SJCRH30 (cell line): ENCODE results near the gene ATP6V1G1. TPM values are rescaled to one million over a fixed set of nuclear protein-coding genes. Genes with fewer than 3 reads are reported as not detected.
"Not testable (repeated sequence)": the region's sequence is repeated elsewhere in the genome, so short reads cannot be mapped to it uniquely, and the experiment has no call there.

Experiments
- DNase-seq, 2 experiments: peaks; one replicate each; pipeline ENCODE4 v3.0.0-alpha.2; 2015 to 2020
- H3K27ac ChIP-seq: fragments of 250-450 bp; sonication (Bioruptor Pico); 2 replicates; pipeline ENCODE4 v1.5.1; 2020; ENCODE audit warnings: mild to moderate bottlenecking, moderate library complexity
- H3K27me3 ChIP-seq: fragments of 250-450 bp; sonication (Bioruptor Pico); 2 replicates; pipeline ENCODE4 v1.5.1; 2020; ENCODE audit warnings: mild to moderate bottlenecking, moderate library complexity
- H3K36me3 ChIP-seq: fragments of 250-450 bp; sonication (Bioruptor Pico); 2 replicates; pipeline ENCODE4 v1.5.1; 2020; ENCODE audit warnings: mild to moderate bottlenecking, moderate library complexity
- H3K4me1 ChIP-seq: fragments of 250-450 bp; sonication (Bioruptor Pico); 2 replicates; pipeline ENCODE4 v1.5.1; 2020; ENCODE audit warnings: mild to moderate bottlenecking, moderate library complexity
- H3K4me3 ChIP-seq: fragments of 250-450 bp; sonication (Bioruptor Pico); 2 replicates; pipeline ENCODE4 v1.5.1; 2020; ENCODE audit warnings: mild to moderate bottlenecking, moderate library complexity
- H3K9me3 ChIP-seq: fragments of 250-450 bp; sonication (Bioruptor Pico); replicated peaks from 2 replicates; pipeline ENCODE4 v1.5.1; 2020; ENCODE audit warnings: mild to moderate bottlenecking, moderate library complexity
- total RNA-seq: library from RNA; depleted of rRNA; stranded (reverse); fragments of >200 nt; shearing (Covaris generic); gene quantifications from 2 replicates; pipeline ENCODE4 v1.2.3, GENCODE V29; 2014

ATP6V1G1 gene
- total RNA-seq, 1 experiment from 2014 or later, result 128 TPM

DNA sequence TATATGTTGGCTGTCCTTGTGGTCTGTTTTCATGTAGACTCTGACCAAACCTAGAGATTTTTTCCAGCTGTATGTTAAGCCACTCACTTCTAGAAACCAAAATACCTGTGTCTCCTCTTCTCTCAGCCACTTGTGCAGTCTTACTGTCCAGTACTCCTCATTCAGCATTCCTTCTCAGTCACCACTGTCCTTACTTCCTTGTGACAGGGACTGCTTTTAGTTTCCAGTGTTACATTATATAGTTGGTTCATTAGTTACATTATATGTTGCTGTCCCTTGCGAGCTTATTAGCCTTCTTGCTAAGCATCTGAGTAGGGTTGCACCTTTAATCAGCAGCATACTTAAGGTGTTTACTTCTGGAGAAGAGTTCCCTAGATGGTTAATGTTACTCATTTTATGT is 4.3 kb downstream of the ATP6V1G1 start:
- H3K27ac ChIP-seq, result no peak overlapping the region
- H3K27me3 ChIP-seq, result no peaks in the 10 kb centered on the region

DNA sequence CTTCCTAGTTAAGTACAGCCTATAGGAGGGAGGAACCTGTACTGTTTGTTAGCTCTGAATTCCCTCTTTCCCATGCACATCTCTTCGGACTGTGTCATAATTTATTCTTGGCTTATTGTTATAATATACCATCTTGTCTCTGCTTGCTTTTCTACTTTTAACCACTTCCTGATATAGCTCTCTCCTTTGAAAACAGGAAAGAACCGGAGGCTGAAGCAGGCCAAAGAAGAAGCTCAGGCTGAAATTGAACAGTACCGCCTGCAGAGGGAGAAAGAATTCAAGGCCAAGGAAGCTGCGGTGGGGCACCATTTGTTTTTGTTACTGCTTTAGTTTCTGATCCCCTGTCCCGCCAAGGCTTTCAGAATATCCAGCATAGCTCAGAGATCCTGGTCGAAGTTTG is 4.8 kb downstream of the ATP6V1G1 start:
- Histone ChIP-seq H3K4me1 (peaks cover 9% of the 10 kb centered on the region; the same call in 1 of the 2 replicates), H3K27ac (no peak overlapping the region), H3K27me3 (no peaks in the 10 kb centered on the region), H3K4me3 (no peak overlapping the region), H3K9me3 (no peaks in the 10 kb centered on the region), H3K36me3 (peaks cover 46% of the 10 kb centered on the region)
- no peak for DNase-seq

More for the DNA sequence above, 4.3 kb downstream of the ATP6V1G1 start:
- Histone ChIP-seq H3K9me3 (no peaks in the 10 kb centered on the region), H3K36me3 (peaks cover 43% of the 10 kb centered on the region), H3K4me1 (peaks cover 9% of the 10 kb centered on the region; the same call in 1 of the 2 replicates), H3K4me3 (no peak overlapping the region)
- no peak for DNase-seq

DNA sequence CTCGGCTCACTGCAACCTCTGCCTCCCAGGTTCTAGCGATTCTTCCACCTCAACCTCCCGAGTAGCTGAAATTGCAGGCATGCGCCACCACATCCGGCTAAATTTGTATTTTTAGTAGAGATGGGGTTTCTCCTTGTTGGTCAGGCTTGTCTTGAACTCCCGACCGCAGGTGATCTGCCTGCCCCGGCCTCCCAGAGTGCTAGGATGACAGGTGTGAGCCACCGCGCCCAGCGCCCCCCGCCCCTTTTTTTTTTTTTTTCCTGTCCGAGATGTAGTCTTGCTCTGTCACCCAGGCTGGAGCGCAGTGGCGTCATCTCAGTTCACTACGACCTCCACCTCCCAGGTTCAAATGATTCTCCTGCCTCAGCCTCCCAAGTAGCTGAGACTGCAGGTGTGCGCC is 6.6 kb downstream of the ATP6V1G1 start:
- H3K4me1 ChIP-seq, result peaks cover under 1% of the 10 kb centered on the region; the same call in 1 of the 2 replicates
- H3K4me3 ChIP-seq, result no peak overlapping the region
- H3K36me3 ChIP-seq, result peaks cover 60% of the 10 kb centered on the region
- no peak overlapping the region for H3K27ac ChIP-seq
- DNase-seq, result no peak
- H3K27me3 ChIP-seq, result no peaks in the 10 kb centered on the region
- H3K9me3 ChIP-seq, result no peaks in the 10 kb centered on the region

DNA sequence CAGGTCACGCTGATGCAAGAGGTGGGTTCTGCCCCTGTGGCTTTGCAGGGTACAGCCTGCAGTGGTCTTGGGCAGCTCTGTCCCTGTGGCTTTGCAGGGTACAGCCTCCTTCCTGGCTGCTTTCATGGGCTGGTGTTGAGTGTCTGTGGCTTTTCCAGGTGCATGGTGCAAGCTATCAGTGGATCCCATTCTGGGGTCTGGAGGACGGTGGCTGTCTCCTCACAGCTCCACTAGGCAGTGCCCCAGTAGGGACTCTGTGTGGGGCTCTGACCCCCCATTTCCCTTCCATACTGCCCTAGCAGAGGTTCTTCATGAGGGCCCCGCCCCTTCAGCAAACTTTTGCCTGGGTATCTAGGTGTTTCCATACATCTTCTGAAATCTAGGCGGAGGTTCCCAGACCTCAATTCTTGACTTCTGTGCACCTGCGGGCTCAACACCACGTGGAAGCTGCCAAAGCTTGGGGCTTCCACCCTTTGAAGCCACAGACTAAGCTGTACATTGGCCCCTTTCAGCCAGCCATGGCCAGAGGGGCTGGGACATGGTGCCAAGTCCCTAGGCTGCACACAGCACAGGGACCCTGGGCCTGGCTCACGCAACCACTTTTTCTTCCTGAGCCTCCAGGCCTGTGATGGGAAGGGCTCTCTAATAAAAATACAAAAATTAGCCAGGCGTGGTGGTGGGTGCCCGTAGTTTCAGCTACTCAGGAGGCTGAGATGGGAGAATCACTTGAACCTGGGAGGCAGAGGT is 13.1 kb downstream of the ATP6V1G1 start:
- H3K36me3 ChIP-seq, result peaks cover 48% of the 10 kb centered on the region
- H3K4me3 ChIP-seq, H3K4me1 ChIP-seq, H3K27ac ChIP-seq, DNase-seq, H3K9me3 ChIP-seq, H3K27me3 ChIP-seq: not testable (repeated sequence)

DNA sequence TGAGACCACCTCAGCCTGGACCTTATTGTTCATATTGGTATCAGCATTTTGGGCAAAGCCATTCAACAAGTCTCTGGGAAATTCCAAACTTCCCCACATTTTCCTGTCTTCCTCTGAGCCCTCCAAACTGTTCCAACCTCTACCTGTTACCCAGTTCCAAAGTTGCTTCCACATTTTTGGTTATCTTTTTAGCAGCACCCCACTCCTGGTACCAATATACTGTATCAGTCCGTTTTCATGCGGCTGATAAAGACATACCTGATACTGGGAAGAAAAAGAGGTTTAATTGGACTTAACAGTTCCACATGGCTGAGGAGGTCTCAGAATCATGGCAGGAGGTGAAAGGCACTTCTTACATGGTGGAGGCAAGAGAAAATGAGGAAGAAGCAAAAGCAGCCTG is 14.2 kb downstream of the ATP6V1G1 start:
- H3K4me3 ChIP-seq, H3K9me3 ChIP-seq, H3K4me1 ChIP-seq, H3K27ac ChIP-seq, DNase-seq, H3K27me3 ChIP-seq: not testable (repeated sequence)
- peaks cover 40% of the 10 kb centered on the region for H3K36me3 ChIP-seq

DNA sequence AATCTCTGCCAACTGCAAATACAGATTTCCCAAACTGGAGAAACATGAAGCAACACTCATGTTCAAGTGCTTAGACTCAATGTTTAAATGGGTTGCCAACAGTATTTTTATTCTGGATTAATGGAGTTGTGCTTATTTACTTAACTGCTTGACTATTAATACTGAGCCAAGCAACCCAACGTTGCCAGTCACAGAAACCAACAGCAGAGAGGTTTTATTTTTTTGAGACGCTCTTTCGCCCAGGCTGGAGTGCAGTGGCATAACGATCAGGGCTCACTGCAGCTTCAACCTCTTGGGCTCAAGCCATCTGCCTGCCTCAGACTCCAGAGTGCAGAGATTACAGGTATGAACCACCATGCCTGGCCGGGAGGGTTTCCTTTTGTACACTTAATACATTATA is 15.1 kb downstream of the ATP6V1G1 start:
- Histone ChIP-seq H3K27me3 (no peaks in the 10 kb centered on the region), H3K36me3 (peaks cover 34% of the 10 kb centered on the region), H3K27ac (no peak overlapping the region), H3K9me3 (no peaks in the 10 kb centered on the region; the same call in 1 of the 2 replicates), H3K4me1 (peaks cover 10% of the 10 kb centered on the region), H3K4me3 (no peak overlapping the region)
- DNase-seq, result no peak

DNA sequence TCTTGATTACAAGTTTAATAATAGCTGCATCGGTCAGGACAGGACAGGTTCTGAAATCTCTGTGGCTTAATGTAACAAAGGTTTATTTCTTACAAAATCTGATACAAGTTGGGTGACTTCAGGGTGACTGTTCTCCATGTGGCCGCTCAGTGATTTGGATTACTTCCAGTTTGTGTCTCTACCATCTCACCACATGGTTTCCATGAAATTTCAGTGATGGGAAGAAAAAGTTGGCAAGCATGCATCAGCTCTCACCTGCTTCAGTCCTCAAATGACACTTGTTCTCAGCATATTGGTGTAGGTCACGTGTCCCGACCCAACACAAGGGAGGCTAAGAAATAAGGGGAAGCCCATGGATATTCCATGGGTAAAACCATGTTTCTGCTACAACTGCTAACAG is 15.7 kb downstream of the ATP6V1G1 start:
- H3K27ac ChIP-seq, result no peak overlapping the region
- H3K4me1 ChIP-seq, result peaks cover 10% of the 10 kb centered on the region
- peaks cover 30% of the 10 kb centered on the region for H3K36me3 ChIP-seq
- no peaks in the 10 kb centered on the region for H3K27me3 ChIP-seq
- H3K4me3 ChIP-seq, result no peak overlapping the region
- no peaks in the 10 kb centered on the region; the same call in 1 of the 2 replicates for H3K9me3 ChIP-seq
- no peak for DNase-seq

DNA sequence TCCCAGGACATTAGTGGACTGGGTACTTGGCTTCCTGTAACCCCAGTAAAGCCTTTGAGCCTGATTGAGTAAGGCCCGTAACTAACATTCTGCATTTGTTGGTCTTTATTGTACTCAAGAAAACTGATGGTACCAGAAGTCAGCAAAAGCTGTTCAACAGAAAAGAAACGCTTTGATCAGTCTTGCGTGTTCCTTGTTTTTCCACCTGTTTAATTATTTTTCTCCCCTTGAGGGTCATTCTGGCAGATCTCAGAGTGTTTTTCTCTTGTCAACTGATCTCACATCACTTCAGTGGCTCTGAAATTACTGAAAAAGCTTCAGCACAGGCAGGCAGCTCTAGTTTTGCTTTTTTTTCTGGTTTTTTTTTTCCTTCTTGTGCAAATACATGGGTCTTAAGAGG is 17.4 kb downstream of the ATP6V1G1 start:
- no peak overlapping the region for H3K4me3 ChIP-seq
- peaks cover 14% of the 10 kb centered on the region for H3K36me3 ChIP-seq
- H3K27ac ChIP-seq, result no peak overlapping the region
- H3K27me3 ChIP-seq, result no peaks in the 10 kb centered on the region
- DNase-seq, result peak in 1 of 2 experiments; percentile 20
- H3K4me1 ChIP-seq, result peaks cover 10% of the 10 kb centered on the region
- no peaks in the 10 kb centered on the region; the same call in 1 of the 2 replicates for H3K9me3 ChIP-seq

DNA sequence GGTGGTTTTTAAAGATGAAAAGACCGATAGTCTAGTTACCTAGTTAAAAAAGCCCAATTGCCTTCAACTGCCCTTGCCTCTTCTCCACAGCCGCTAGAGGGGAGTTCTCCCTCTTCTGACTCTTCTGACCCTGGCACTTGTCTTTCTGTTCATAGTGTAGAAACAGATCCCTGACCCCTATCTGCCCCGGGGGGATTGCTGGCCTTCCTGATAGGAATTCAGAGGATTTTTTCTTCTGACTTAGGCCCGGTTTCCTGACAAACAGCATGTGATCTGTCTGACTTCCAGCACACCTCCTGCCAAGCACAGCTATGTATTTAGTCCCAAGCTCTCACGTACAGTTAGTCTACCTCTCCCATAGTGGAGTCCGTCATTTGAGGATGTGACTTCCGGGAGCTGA is 18.5 kb downstream of the ATP6V1G1 start:
- no peaks in the 10 kb centered on the region for H3K27me3 ChIP-seq
- no peak for DNase-seq

DNA sequence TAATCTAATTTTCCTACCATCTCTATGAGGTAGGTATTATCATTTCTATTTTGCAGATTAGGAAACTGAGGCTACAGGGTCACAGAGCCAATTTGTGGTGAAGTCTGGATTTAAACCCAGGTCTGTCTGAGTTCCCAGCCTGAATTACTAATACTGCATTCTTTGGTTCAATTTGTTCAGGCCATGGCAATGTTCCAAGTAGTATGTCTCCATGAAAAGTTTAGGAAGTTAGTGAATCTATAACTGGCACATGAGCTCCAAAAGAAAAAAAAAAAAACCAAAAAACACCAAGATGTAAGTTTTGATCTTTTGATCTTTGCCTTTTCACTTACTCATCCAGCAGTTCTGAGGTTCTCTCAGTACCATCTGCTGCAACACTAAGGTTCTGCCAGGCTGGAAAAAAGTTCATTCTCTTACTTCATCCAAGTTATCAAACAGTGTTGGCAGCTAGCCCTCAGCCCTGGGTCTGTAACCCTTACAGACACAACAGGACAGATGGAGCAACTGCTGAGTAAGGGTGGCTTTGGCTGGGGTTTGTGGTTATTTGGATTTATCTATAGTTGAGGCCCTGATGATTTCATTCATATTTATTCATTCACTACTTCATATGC is 19.1 kb downstream of the ATP6V1G1 start:
- no peaks in the 10 kb centered on the region for H3K36me3 ChIP-seq
- H3K27ac ChIP-seq, result no peak overlapping the region
- peaks cover 10% of the 10 kb centered on the region for H3K4me1 ChIP-seq
- peak; percentile 60 to 64 for DNase-seq
- no peak overlapping the region for H3K4me3 ChIP-seq
- no peaks in the 10 kb centered on the region for H3K27me3 ChIP-seq
- H3K9me3 ChIP-seq, result no peaks in the 10 kb centered on the region

More for the DNA sequence above, 18.5 kb downstream of the ATP6V1G1 start:
- Histone ChIP-seq H3K27ac (no peak overlapping the region), H3K9me3 (no peaks in the 10 kb centered on the region; the same call in 1 of the 2 replicates), H3K4me1 (peaks cover 10% of the 10 kb centered on the region), H3K36me3 (peaks cover 3% of the 10 kb centered on the region), H3K4me3 (no peak overlapping the region)

DNA sequence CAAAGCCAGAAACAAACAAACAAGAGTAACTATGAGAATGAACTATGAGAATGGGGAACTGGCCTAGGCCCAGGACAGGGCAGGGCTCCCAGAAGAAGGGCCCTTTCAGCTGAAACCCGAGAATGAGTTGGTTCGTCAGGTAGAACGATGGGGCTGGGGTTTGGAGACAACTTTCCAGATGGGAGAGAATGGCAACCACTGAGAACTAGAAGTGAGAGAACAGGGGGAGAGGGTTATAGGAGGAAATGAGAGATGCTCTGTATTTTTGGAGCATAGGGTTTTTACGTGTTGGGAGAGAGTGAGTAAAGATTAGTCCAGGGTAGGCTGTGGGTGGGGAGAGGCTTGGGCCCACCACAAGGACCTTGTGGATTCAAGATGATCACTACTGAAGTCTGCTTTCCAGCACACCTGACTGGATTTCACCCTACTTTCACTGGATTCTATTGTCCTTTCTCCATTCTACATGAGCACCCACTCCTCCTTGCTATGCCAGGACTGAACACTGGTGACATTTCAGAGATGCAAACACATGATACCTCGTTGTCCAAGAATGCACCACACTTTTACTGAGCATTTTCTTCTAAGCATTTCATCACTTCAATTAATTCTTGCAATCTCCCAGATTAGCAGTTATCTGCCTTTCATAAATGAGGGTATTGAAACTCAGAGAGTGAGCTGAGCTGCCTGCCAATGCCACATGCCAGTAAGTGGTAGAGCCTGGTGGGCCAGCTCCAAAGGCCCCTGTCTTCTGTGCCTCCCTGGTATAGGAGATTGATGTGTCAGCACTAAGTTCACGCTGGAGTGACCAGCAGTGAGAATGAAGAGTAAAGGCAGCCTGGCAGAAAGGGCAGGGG is 20.3 kb downstream of the ATP6V1G1 start:
- DNase-seq, result no peak

DNA sequence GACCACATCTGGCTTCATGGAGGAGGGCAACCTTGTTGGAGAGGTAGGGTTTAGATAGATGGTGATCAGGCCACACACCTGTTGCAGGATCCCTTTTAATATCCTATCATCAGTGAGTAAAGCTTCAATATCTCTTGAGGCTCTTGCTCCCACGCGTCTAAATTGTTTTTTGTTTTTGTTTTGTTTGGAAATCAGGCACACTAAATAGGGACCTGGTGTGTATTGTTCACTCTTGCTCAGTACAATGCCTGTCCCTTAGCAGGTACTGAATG is 20.9 kb downstream of the ATP6V1G1 start:
- no peak for DNase-seq
- H3K4me1 ChIP-seq, result peaks cover 10% of the 10 kb centered on the region
- no peak overlapping the region for H3K27ac ChIP-seq
- H3K4me3 ChIP-seq, result no peak overlapping the region
- no peaks in the 10 kb centered on the region for H3K9me3 ChIP-seq
- H3K36me3 ChIP-seq, result no peaks in the 10 kb centered on the region
- no peaks in the 10 kb centered on the region for H3K27me3 ChIP-seq

More for the DNA sequence above, 20.3 kb downstream of the ATP6V1G1 start:
- Histone ChIP-seq H3K9me3 (no peaks in the 10 kb centered on the region), H3K27me3 (no peaks in the 10 kb centered on the region), H3K4me3 (no peak overlapping the region), H3K27ac (no peak overlapping the region), H3K36me3 (no peaks in the 10 kb centered on the region), H3K4me1 (peaks cover 10% of the 10 kb centered on the region)

DNA sequence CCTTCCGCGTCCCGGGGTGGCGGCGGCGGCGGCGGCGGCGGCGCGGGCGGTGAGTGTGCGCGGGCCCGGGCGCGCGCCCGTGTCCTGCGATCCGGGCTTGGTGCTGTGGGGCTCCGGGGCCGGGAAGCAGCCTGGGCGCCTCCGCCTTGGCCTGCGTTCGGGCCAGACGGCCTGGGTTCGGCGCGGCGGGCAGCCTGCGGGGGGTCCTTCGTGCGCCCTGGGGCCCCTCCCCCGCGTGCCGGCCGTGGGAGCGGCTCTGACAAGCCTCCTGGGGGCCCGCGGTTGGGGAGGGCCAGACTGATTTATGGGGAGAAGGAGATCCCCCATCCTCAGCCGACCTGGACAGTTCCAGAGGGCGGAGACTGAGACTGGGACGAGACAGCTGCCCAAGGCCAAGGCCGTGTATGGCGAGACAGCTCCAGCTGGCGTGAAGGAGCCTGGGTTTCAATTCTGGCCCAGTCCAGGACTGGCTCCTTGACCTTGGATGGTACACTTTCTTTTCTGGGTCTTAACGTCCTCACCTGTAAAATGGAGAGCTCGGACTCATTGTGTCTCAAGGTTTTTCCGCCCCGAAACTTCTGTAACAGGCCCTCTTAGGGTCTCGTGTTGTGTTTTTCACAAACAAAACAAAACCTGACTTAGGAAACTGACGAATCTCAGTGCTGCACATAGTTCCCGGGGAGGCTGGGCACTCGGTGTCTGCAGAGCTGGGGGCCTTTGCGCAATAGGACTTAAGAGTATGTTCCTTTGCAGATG is 24.1 kb downstream of the ATP6V1G1 start:
- H3K9me3 ChIP-seq, result no peaks in the 10 kb centered on the region
- no peaks in the 10 kb centered on the region for H3K27me3 ChIP-seq
- no peaks in the 10 kb centered on the region for H3K36me3 ChIP-seq
- H3K4me1 ChIP-seq, result peaks cover 6% of the 10 kb centered on the region
- H3K27ac ChIP-seq, result peak overlapping the region; percentile 70
- peak overlapping the region; percentile 73 for H3K4me3 ChIP-seq
- DNase-seq, result peak; percentile 85 to 86

DNA sequence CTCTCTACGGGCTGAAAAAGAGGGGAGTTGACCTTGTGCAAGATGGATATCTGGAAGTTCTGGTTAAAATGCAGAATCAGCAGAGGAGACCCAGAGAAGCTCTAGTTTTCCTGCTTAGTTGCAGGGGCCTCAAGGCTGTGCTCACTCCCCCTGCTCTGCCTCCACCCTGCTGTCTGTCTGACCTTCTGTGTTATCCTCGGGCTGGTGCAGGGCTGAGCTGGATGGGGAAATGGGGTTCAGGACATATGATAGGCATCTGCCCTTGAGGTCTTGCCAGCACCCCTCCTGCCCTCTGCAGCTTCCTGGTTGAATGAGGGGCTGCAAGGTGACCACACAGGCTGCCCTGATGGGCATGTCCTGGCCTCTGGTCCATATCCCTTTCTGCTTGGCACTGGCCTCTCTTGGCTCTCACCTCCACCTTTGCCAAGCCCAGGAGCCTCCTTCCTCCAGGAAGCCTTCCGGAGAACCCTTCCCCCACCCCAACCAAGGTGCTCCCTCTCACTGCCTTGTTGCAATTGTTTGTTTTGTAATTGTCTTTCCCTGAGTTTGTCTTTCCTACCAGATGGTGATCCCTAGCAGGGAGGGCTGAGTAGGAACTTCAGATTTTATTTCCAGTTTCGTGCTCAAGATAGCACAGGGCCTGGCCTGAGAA is 24.8 kb downstream of the ATP6V1G1 start:
- DNase-seq, result peak in 1 of 2 experiments; percentile 16
- peak overlapping the region; percentile 70 for H3K27ac ChIP-seq
- H3K4me1 ChIP-seq, result peaks cover 6% of the 10 kb centered on the region; the same call in 1 of the 2 replicates
- no peaks in the 10 kb centered on the region for H3K36me3 ChIP-seq
- H3K4me3 ChIP-seq, result peak overlapping the region; percentile 73
- H3K9me3 ChIP-seq, result no peaks in the 10 kb centered on the region
- H3K27me3 ChIP-seq, result no peaks in the 10 kb centered on the region
